Dermis microvascular lymphatic vessel endothelial cell (primary cell): ENCODE data around the gene MGAT5. TPM values are rescaled to one million over a fixed set of nuclear protein-coding genes. Genes with fewer than 3 reads are reported as not detected.

Experiments used
- DNase-seq, 2 donors: peaks; one replicate each; pipeline versions ENCODE4 v3.0.0 to v3.0.0-alpha.2; 2010; ENCODE audit warnings: low read depth in 2 of 2
- total RNA-seq: library from RNA; depleted of rRNA; stranded (reverse); fragments of >200 nt; gene quantifications from 2 replicates; pipeline ENCODE4 v1.2.1, GENCODE V29; 2014

The MGAT5 gene
- total RNA-seq, 1 donor from 2014 or later = 82.4 TPM

- DNase-seq = peak; percentile 22 to 76
Observed at GRCh38 chr2:134301099-134301927, 47.4 kb downstream of the MGAT5 start.

- DNase-seq = no peak
Observed at GRCh38 chr2:134301928-134302260, 48.0 kb downstream of the MGAT5 start.

GRCh38 chr2:134304394-134305108, 50.7 kb downstream of the MGAT5 start:
- no peak for DNase-seq

GRCh38 chr2:134305109-134305491, 51.2 kb downstream of the MGAT5 start:
- no peak for DNase-seq

GRCh38 chr2:134306521-134306920, 52.6 kb downstream of the MGAT5 start:
- no peak for DNase-seq

- DNase-seq = peak; percentile 84 to 90
Observed at GRCh38 chr2:134307334-134307733, 53.5 kb downstream of the MGAT5 start.

GRCh38 chr2:134308474-134309385, 54.9 kb downstream of the MGAT5 start:
- DNase-seq = no peak

- DNase-seq = peak; percentile 38 to 82
Observed at GRCh38 chr2:134310107-134311079, 56.5 kb downstream of the MGAT5 start.

GRCh38 chr2:134312482-134312881, 58.6 kb downstream of the MGAT5 start:
- DNase-seq = no peak

GRCh38 chr2:134314202-134314601, 60.3 kb downstream of the MGAT5 start:
- no peak for DNase-seq

GRCh38 chr2:134314681-134315368, 61.0 kb downstream of the MGAT5 start:
- no peak for DNase-seq

GRCh38 chr2:134315471-134315870, 61.6 kb downstream of the MGAT5 start:
- DNase-seq = no peak

GRCh38 chr2:134319596-134320254, 65.9 kb downstream of the MGAT5 start:
- DNase-seq = no peak

- no peak for DNase-seq
Observed at GRCh38 chr2:134320930-134321329, 67.1 kb downstream of the MGAT5 start.

GRCh38 chr2:134323777-134324176, 69.9 kb downstream of the MGAT5 start:
- DNase-seq = no peak

GRCh38 chr2:134324430-134324829, 70.6 kb downstream of the MGAT5 start:
- DNase-seq = no peak

GRCh38 chr2:134324947-134325346, 71.1 kb downstream of the MGAT5 start:
- DNase-seq = no peak

GRCh38 chr2:134325696-134326095, 71.8 kb downstream of the MGAT5 start:
- DNase-seq = no peak

- no peak for DNase-seq
Observed at GRCh38 chr2:134327367-134327766, 73.5 kb downstream of the MGAT5 start.

GRCh38 chr2:134331081-134331480, 77.2 kb downstream of the MGAT5 start:
- DNase-seq = no peak
